Adipocyte (in vitro differentiated cells): Measurements from ENCODE around the gene EFCAB8.
"Not testable (repeated sequence)": the region's sequence is repeated elsewhere in the genome, so short reads cannot be mapped to it uniquely, and the experiment has no call there.

Experiments
- DNase-seq: peaks from one replicate; pipeline ENCODE4 v3.0.0-alpha.2; 2015; ENCODE audit warnings: low read depth
- H3K27me3 ChIP-seq: replicated peaks from 2 replicates; pipeline ENCODE4 v1.7.0; 2013; ENCODE audit warnings: mild to moderate bottlenecking, low read length, moderate library complexity; ENCODE audit not compliant: control insufficient read depth, insufficient read depth
- H3K36me3 ChIP-seq: 2 replicates; pipeline ENCODE4 v1.7.0; 2013; ENCODE audit warnings: low read length, mild to moderate bottlenecking, moderate library complexity; ENCODE audit not compliant: control insufficient read depth, insufficient read depth, severe bottlenecking
- H3K4me1 ChIP-seq: 2 replicates; pipeline ENCODE4 v1.7.0; 2013; ENCODE audit warnings: mild to moderate bottlenecking, low read length, moderate library complexity; ENCODE audit not compliant: control insufficient read depth, insufficient read depth
- H3K4me3 ChIP-seq: 2 replicates; pipeline ENCODE4 v1.7.0; 2013; ENCODE audit warnings: mild to moderate bottlenecking, low read length, moderate library complexity
- H3K9ac ChIP-seq: 2 replicates; pipeline ENCODE4 v1.7.0; 2013; ENCODE audit warnings: mild to moderate bottlenecking, low read length, moderate library complexity
- H3K9me3 ChIP-seq: 2 replicates; pipeline ENCODE4 v1.7.0; 2013; ENCODE audit warnings: mild to moderate bottlenecking, low read length, moderate library complexity; ENCODE audit not compliant: control insufficient read depth

EFCAB8 gene

GRCh38 chr20:32842688-32843524 lies 15.8 kb upstream of the EFCAB8 start:
- peaks cover 88% of the 10 kb centered on the region for H3K36me3 ChIP-seq
- no peak overlapping the region for H3K9ac ChIP-seq
- DNase-seq: no peak
- no peaks in the 10 kb centered on the region for H3K27me3 ChIP-seq
- H3K4me3 ChIP-seq: no peak overlapping the region
- H3K4me1 ChIP-seq: no peaks in the 10 kb centered on the region
- no peaks in the 10 kb centered on the region for H3K9me3 ChIP-seq

DNA sequence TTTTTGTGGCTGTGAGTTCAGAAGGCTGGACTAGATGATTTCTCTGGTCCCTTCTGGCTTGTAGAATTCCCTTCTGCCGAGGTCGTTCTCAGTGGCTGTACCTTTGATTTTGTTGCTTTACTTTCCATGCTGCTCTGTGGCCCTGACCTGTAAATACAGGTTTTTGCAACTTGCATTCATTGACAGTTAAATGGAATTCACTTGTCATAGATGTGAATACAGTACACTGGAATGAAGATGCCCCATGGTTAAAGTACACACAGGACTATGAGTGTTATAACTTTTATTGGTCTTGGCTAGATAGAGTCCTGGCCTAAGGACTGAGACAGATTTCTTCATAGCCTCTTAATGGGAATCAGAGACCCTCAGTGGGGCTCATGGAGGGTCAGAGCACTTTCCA lies 12.9 kb upstream of the EFCAB8 start:
- H3K9me3 ChIP-seq: no peaks in the 10 kb centered on the region
- no peaks in the 10 kb centered on the region for H3K27me3 ChIP-seq
- no peak overlapping the region for H3K9ac ChIP-seq
- no peaks in the 10 kb centered on the region for H3K4me1 ChIP-seq
- no peak overlapping the region for H3K4me3 ChIP-seq
- DNase-seq: no peak
- peaks cover 83% of the 10 kb centered on the region for H3K36me3 ChIP-seq

GRCh38 chr20:32846852-32847251 lies 11.9 kb upstream of the EFCAB8 start:
- Histone ChIP-seq H3K27me3 (no peaks in the 10 kb centered on the region), H3K4me3 (no peak overlapping the region), H3K4me1 (no peaks in the 10 kb centered on the region), H3K9ac (no peak overlapping the region), H3K9me3 (no peaks in the 10 kb centered on the region), H3K36me3 (peaks cover 83% of the 10 kb centered on the region)
- DNase-seq: no peak

DNA sequence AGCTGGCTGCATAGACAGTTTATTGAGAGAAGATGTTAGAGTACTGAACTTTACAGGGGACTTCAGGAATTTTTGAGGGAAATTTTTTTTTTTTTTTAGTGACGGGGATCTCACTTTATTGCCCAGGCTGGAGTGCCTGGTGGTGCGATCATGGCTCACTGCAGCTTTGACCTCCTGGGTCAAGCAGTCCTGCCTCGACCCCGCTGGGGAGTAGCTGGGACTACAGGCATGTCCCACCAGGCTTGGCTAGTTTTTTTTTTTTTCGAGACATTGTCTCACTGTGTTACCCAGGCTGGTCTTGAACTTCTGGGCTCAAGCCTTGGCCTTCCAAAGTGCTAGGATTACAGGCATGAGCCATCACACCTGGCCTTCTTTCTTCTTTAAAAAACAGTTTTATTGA lies 10.8 kb upstream of the EFCAB8 start:
- Histone ChIP-seq H3K4me3 (no peak overlapping the region), H3K4me1 (no peaks in the 10 kb centered on the region), H3K27me3 (no peaks in the 10 kb centered on the region), H3K36me3 (peaks cover 84% of the 10 kb centered on the region), H3K9me3 (no peaks in the 10 kb centered on the region), H3K9ac (no peak overlapping the region)
- no peak for DNase-seq

DNA sequence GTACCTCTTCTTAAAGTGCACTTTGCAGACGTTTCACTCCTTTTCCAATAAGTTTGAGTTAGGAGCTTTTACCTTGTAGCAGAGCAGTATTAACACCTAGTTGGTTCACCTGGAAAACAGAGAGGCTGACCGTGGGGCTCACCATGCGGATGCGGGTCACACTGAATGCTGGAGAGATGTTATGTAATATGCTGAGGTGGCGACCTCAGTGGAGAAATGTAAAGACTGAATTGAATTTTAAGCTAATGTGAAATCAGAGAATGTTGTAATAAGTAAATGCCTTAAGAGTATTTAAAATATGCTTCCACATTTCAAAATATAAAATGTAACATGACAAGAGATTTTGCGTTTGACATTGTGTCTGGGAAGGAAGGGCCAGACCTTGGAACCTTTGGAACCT lies 9.9 kb upstream of the EFCAB8 start:
- H3K4me1 ChIP-seq: no peaks in the 10 kb centered on the region
- DNase-seq: no peak
- H3K27me3 ChIP-seq: no peaks in the 10 kb centered on the region
- H3K36me3 ChIP-seq: peaks cover 80% of the 10 kb centered on the region
- H3K9me3 ChIP-seq: no peaks in the 10 kb centered on the region
- H3K9ac ChIP-seq: no peak overlapping the region
- H3K4me3 ChIP-seq: no peak overlapping the region

DNA sequence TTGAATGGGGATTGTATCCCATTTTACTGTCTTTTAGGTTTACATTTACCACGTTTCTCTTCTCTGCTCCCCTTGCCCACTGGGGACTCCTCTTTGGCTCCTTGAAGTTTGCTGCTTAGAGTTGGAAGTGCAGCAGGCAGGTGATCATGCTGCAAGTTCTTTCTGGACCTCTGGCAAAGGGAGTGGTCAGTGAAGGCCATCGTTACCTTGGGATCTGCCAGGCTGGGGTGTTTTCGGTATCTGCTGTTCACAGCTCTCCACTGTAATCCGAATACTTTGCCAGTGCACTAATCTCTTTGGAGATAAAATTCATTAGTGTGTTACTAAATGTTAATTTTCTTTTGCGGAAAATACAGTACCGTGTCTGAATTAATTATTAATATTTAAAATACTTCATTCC lies 9.1 kb upstream of the EFCAB8 start:
- Histone ChIP-seq H3K9ac (no peak overlapping the region), H3K9me3 (no peaks in the 10 kb centered on the region), H3K36me3 (peaks cover 81% of the 10 kb centered on the region), H3K4me3 (no peak overlapping the region), H3K27me3 (no peaks in the 10 kb centered on the region), H3K4me1 (no peaks in the 10 kb centered on the region)
- DNase-seq: no peak

DNA sequence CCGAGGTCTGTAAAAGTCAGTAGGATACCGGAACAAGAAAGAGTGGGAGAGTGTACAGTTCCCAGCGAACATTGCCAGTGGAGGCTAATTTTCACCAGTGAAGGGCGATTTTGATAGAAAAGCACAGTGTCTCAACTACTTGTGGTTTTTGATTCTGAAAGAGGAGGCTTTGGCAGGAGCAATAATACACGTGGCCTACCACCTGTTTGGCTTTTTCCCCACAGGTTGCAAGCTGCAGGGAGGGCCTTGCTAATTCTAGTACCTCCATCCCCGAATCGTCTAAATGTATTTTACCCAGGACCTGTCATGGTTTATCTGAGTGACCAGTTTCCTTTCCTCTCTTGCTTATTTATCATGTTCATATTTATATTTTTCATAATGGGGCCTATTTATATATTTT lies 3.3 kb upstream of the EFCAB8 start:
- H3K27me3 ChIP-seq: no peaks in the 10 kb centered on the region
- H3K9me3 ChIP-seq: no peaks in the 10 kb centered on the region
- H3K36me3 ChIP-seq: peaks cover 49% of the 10 kb centered on the region
- DNase-seq: no peak
- no peak overlapping the region for H3K4me3 ChIP-seq
- no peak overlapping the region for H3K9ac ChIP-seq
- peaks cover 14% of the 10 kb centered on the region for H3K4me1 ChIP-seq

DNA sequence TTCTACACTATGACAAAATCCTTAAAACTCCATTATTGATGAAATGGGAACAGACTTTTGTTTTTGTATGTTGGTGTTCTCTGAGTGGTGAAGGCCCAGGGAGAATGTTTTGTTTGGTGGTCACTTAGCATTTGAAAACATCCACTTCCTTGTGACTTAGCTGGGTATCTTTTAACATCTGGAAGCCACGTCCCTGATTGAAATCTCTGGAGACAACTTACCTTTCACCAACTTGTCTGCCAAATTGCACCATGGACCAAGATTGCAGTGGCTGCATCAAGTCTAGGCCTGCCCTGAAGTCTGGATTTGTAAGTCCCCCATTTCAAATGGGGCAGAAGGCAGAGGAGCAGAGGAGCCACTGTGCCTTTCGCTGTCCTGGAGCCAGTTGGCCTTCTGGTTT lies 534 bp upstream of the EFCAB8 start:
- Histone ChIP-seq H3K4me1 (peaks cover 14% of the 10 kb centered on the region), H3K9me3 (no peaks in the 10 kb centered on the region), H3K9ac (no peak overlapping the region), H3K27me3 (no peaks in the 10 kb centered on the region), H3K4me3 (no peak overlapping the region), H3K36me3 (peaks cover 25% of the 10 kb centered on the region)
- DNase-seq: no peak

- DNase-seq: no peak
- H3K27me3 ChIP-seq: no peaks in the 10 kb centered on the region
Observed at GRCh38 chr20:32861446-32861845, 2.7 kb downstream of the EFCAB8 start.

GRCh38 chr20:32869562-32869961 lies 10.8 kb downstream of the EFCAB8 start:
- Histone ChIP-seq H3K4me1 (no peaks in the 10 kb centered on the region), H3K4me3 (no peak overlapping the region), H3K9ac (no peak overlapping the region), H3K27me3 (no peaks in the 10 kb centered on the region), H3K9me3 (no peaks in the 10 kb centered on the region), H3K36me3 (no peaks in the 10 kb centered on the region)
- DNase-seq: no peak

More at GRCh38 chr20:32861446-32861845, 2.7 kb downstream of the EFCAB8 start:
- H3K4me1 ChIP-seq: peaks cover 14% of the 10 kb centered on the region
- no peak overlapping the region for H3K9ac ChIP-seq
- H3K4me3 ChIP-seq: no peak overlapping the region
- peaks cover 12% of the 10 kb centered on the region for H3K36me3 ChIP-seq
- H3K9me3 ChIP-seq: no peaks in the 10 kb centered on the region

- not testable (repeated sequence) for DNase-seq, H3K4me3 ChIP-seq, H3K27me3 ChIP-seq, H3K9me3 ChIP-seq, H3K36me3 ChIP-seq, H3K9ac ChIP-seq, H3K4me1 ChIP-seq
Observed at GRCh38 chr20:32870526-32870925, 11.8 kb downstream of the EFCAB8 start.

DNA sequence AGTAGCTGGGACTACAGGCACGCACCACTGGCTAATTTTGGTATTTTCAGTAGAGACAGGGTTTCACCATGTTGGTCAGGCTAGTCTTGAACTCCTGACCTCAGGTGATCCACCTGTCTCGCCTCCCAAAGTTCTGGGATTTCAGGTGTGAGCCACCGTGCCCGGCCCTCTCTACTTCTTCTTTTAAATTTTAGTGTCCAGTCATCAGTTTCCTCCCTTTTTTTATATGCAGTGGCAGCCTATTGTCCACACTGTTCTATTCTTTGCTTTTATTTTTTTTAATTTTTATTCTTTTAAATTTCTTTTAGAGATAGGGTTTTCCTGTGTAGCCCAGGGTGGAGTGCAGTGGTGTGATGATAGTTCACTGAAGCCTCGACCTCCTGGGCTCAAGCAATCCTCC lies 12.3 kb downstream of the EFCAB8 start:
- H3K27me3 ChIP-seq: no peaks in the 10 kb centered on the region
- no peak overlapping the region for H3K4me3 ChIP-seq
- no peak overlapping the region for H3K9ac ChIP-seq
- H3K4me1 ChIP-seq: no peaks in the 10 kb centered on the region
- H3K36me3 ChIP-seq: no peaks in the 10 kb centered on the region
- no peaks in the 10 kb centered on the region for H3K9me3 ChIP-seq
- DNase-seq: no peak
